ENCODE results near the gene ANKLE2.
"Not testable (repeated sequence)": the region's sequence is repeated elsewhere in the genome, so short reads cannot be mapped to it uniquely, and the experiment has no call there.

The ANKLE2 gene

DNA sequence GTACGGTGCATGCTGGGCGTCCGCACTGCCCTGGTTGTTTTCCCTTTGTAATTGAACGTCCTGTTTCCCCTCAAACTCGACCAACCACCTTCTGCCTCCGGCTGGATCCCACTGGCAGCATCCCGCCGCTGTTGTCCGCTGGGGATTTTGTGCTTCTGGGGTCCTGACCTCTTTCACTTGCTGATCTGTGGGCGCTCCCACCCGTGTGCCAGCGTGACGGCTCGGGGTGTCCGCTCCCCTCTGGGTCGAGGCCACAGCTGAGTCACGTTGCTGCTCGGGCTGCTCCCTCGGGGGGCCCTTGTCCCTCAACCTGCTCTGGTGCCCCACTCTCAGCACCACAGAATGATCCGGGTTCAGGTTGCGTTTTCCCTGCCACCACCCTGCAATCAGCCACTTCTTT lies 43.0 kb downstream of the ANKLE2 start:
- DNase-seq = no peak

DNA sequence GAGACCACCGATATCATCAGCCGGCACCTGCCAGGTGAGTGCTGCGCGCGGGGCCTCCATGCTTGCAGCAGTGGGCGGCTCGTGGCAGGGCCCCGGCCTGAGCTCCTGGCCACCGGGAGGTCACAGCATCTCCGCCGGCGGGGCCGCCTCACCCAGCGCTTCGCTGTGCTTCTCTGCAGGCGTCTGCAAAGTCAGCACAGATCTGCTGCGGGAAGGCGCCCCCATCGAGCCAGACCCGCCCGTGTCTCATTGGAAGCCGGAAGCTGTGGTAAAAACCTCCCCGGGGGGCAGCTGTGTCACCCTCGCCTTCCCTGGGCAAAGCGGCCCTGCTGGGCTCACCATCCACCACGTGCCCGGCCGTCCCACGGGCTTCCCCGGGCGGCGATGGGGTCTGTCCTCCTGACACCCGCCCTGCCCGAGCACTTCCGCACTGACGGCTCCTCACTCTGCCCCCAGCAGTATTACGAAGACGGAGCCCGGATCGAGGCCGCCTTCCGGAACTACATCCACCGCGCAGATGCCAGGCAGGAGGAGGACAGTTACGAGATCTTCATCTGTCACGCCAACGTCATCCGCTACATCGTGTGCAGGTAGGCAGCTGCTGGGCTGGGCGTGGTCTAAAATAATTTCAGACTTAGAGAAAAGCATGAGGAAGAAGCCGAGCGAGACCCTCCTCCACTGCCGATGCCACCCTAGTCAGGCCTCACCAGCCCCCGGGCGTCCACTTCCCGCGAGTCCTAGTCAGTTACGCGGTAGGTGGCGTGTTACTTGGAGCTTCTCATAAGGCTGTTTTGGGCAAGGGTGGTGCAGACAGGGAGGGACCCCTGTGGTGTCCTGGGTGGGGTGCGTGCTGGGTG lies 43.9 kb downstream of the ANKLE2 start:
- DNase-seq = no peak

DNA sequence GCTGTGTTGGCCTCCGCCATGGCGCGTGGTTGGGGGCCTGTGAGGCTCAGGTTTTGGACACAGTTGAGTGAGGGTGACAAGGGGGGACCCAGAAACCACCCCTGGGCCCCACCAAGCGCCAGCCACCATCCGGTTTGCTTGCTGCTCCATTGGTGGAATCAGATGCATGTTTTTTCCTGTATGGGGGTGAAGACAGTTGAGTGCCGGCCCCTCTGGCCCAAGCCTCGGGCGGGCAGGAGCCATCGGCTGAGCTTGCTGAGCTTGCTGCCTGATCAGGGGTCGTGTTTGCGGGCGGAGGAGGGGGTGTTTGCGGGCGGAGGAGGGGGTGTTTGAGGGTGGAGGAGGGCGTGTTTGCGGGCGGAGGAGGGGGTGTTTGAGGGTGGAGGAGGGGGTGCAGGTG lies 44.6 kb downstream of the ANKLE2 start:
- no peak for DNase-seq

DNA sequence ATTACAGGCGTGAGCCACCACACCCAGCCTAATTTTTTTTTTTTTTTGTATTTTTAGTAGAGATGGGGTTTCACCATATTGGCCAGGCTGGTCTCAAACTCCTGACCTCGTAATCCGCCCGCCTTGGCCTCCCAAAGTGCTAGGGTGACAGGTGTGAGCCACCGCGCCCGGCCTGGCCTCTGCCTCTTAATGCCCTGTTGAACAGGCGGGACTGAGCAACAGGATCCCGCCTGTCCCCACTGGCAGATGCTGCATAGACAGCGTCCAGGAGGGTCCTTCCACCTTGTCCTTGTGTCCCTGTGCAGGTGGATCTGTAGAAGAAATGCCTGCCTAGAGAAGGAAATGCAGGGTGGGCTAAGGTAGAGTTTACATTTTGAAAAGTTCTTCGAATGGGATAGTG lies 45.3 kb downstream of the ANKLE2 start:
- no peak for DNase-seq

DNA sequence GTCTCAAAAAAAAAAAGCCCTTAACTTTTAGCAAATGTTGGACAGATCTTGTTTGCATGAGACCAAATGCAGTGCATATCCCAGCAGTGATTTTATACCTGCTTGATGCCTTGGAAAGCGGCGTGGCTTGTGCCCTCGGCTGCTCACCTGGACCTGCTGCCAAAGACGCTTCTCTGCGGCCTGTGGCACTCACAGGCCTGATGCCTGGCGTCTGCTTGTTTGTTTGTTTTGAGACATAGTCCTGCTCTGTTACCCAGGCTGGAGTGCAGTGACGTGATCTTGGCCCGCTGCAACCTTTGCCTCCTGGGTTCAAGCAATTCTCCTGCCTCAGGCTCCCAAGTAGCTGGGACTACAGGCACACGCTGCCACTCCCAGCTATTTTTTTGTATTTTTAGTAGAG lies 45.8 kb downstream of the ANKLE2 start:
- no peak for DNase-seq

DNA sequence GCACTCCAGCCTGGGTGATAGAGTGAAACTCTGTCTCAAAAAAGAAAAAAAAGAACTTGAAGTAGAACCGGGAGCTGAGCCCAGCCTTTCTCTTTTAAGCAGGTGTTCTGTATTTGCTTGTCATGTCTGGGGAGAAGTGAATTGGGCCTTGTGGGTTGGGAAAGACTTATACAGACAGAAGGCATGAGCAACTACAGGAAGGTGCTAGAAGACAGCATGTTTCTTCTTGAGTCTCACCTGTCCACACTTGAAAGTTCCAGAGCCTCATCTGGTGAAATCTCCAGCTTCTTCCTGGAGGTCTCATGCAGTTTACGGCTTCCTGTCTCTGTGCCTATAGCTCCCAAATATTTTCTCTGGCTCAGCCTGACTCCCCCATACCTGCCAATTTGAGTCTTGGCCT lies 48.5 kb downstream of the ANKLE2 start:
- DNase-seq = no peak

DNA sequence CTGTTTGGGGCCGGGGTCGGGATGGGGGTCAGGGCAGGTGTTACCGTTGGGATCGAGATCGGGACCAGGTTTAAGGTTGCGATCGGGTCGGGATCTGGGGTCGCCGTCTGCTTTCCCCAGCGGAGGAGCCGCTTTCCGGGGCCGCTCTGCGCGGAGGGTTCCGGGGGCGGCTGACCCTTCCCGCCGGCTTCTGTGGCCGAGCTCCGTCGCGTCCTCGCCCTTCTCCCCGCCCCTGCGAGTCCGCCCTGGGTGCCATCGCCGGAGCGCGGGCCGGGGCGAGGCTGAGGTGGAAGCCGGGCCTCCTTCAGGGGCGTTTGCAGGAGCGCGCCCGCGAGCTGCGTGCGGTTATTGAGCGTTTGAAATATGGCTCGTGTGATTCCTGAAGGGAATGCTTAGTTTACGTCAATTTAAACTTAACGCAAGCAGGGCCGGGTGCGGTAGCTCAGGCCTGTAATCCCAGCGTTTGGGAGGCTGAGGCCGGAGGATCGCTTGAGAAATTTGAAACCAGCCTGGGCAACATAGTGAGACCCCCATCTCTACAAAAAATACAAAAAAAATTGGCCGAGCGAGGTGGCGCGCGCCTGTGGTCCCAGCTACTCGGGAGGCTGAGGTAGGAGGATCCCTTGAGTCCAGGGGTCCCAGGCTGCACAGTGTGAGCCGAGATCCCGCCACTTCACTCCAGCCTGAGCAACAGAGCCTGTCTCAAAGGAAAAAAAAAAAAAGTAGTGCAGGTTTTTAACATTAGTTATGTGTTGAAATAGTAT lies 50.4 kb downstream of the ANKLE2 start:
- peak; percentile 13 for DNase-seq

DNA sequence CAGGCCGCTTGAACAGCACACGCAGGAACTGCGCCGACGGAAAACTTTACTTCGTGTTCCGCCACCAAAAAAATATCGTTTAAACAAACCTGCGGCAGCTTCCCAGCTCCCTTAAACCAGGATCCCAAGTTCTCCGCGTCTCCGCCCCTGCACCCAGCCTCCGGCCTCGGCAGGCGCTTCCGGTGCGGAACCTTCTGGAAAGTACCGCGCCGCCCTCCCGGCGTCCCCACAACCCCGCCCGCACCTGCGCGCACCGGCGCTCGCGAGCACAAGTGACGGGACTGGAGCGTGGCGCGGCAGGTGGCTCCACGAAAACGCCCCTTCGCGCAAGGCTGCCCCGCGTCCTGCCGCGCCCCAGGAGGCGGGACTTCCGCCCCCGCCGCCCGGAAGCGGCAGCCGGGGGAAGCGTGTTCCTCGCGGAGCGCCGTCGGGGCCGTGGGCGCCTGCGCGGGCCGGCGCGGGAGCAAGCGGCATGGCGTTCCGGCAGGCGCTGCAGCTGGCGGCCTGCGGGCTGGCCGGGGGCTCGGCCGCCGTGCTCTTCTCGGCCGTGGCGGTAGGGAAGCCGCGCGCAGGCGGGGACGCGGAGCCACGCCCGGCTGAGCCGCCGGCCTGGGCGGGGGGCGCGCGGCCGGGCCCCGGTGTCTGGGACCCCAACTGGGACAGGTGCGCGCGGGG lies 51.1 kb downstream of the ANKLE2 start, which contains the start of gene PGAM5:
PGAM5 (plus strand) TSS at position 438 of the 675 bp plus-strand sequence; CDS start at position 473, 35 bp downstream.
- peak; percentile 91 for DNase-seq

DNA sequence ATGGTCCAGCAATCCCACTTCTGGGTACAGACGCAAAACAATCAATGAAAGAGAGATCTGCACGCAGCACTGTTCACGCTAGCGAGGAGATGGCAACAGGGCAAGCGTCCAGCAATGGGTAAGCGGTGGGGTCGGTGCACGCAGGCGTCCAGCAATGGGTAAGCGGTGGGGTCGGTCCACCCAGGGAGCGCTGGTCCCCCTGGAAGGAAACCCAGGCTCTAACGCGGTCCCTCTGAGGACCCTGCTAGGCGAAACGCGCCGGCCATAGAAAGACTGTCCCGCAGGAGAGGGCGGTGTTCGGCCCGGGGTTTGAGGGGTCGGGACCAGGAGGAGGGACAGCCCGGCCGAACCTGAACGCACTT lies 51.6 kb downstream of the ANKLE2 start:
- DNase-seq = no peak

DNA sequence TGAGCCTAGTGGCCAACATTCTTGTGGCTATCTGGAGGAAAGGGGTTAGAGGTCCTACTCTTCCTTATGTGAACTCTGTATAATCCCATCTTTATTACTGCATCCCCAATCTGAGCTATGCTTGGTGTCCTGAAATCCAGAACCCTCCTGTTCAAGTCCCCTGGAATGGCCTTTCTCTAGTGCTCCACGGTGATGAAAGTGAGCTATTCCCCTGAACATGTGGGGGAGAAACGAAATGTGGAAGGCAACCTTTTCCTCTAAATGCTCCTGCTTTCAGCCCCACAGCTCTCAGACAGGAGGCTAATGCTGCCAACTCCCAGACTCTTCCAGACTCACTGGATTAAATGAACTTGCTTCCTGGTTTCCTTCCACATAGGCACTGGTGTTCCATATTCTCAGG lies 53.5 kb downstream of the ANKLE2 start:
- DNase-seq = no peak

DNA sequence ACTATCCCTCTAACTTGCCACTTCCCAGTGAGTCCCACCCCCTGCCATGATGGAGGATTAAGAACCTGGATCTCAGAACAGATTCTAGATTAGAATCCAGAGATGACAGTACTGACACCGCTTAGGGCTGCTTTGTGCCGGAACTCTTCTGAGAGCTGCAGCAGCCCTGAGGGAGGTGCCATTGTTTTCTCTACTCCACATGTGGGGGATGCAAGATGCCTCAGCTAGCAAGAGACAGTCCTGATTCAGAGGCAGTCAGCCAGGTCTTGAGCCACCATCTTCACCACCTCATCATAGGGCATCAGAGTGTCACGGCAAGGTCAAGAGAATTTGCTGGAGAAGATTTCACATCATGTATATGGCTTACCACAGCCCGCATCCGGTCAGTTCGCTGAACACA lies 54.4 kb downstream of the ANKLE2 start:
- DNase-seq = no peak

DNA sequence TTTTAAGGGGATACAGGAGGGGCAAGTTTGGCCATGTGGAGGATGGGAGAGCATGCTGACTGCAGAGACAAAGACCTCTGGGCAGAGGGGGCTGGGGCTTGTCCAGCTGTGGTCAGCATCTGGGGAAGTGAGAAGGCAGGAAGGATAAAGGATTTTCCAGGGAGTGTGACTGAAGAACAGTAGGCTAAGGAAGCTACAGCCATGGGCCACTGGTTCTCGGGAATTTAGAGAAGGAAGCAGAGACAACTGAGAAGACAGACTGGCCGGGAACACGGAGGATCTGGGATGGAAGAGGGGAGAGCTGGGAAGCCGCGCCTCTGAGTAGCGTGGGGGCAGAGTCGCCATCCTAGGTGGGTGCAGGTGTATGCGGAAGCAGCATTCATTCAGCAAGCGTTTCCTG lies 58.0 kb downstream of the ANKLE2 start:
- no peak for DNase-seq

DNA sequence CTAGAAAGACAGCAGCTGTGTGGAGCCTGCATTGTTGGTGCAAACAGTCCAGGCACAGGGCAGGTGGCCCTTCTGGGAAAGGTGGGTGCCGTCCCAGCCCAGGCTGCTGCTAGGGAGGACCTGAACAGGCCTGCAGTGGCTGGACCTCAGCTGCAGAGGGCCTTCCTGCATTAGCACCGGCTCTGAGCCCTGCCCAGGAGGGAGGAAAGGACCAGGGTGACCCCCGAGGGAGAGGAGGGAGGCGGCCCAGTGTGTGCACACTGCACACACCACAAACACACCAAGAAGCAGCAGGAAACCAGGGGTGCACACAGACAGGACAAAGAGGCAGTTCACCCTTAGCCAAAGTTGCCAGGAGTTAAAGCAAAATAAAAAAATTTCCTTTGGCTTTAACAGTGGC lies 59.0 kb downstream of the ANKLE2 start:
- DNase-seq = no peak

DNA sequence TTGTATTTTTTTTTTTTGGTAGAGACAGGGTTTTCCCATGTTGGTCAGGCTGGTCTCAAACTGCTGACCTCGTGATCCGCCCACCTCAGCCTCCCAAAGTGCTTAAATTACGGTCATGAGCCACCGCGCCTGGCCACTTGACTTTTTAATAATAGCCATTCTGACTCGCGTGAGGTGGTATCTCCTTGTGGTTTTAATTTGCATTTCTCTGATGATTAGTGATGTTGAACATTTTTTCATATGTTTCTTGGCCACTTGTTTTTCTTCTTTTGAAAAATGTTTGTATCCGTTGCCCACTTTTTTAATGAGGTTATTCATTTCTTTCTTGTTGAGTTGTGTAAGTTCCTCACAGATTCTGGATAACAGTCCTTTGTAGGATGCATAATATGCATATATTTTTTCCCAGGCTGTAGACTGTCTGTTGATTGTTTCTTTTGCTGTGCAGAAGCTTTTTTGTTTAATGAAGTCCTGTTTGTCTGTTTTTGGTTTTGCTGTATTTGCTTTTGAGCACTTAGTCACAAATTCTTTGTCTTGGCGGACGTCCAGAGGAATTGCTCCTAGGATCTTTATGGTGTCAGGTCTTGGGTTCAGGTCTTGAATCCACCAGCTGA lies 61.3 kb downstream of the ANKLE2 start:
- DNase-seq = no peak

DNA sequence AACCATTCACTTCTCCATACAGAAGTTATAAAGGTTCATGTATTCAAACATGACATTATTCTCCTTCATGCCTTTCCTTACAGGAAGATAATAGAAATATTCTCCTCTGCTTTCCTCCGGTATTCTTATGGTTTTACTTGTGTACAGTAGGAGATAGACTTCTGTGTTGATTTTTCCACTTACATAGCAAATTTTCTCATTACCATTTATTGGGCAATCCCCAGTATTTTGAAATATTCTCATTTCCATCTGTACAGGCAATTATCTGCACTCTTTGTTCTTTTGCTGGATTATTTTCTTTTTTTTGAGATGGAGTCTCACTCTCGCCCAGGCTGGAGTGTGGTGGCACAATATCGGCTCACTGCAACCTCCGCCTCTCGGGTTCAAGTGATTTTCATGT lies 63.3 kb downstream of the ANKLE2 start:
- no peak for DNase-seq

DNA sequence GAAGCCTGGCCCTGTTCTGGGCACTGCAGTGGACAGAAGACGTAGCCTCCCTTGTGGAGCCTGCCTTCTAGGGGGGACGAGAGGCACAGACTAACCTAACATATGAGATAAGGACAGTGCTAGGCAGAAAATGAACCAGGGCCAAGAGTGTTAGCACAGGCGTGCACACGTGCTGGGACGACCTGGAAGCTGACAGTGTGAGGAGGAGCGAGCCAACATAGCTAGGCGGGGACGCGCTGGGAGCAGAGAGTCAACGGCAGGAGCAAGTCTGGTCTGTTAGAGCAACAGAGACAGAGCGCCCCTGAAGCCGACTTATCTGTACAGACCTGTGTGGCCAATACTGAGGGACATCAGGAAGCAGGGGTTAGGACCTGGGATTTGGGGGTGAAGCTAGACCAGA lies 66.2 kb downstream of the ANKLE2 start:
- no peak for DNase-seq

DNA sequence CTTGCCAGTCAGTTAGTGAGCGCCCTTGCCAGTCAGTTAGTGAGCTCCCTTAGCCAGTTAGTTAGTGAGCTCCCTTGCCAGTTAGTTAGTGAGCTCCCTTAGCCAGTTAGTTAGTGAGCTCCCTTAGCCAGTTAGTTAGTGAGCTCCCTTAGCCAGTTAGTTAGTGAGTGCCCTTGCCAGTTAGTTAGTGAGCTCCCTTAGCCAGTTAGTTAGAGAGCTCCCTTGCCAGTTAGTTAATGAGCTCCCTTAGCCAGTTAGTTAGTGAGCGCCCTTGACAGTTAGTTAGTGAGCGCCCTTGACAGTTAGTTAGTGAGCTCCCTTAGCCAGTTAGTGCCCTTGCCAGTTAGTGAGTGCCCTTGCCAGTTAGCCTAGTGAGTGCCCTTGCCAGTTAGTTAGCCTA lies 66.7 kb downstream of the ANKLE2 start:
- DNase-seq = not testable (repeated sequence)

DNA sequence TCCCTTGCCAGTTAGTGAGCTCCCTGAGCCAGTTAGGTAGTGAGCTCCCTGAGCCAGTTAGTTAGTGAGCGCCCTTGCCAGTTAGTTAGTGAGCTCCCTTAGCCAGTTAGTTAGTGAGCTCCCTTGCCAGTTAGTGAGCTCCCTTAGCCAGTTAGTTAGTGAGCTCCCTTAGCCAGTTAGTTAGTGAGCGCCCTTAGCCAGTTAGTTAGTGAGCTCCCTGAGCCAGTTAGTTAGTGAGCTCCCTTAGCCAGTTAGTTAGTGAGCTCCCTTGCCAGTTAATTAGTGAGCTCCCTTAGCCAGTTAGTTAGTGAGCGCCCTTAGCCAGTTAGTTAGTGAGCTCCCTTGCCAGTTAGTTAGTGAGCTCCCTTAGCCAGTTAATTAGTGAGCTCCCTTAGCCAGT lies 69.6 kb downstream of the ANKLE2 start:
- DNase-seq = not testable (repeated sequence)

DNA sequence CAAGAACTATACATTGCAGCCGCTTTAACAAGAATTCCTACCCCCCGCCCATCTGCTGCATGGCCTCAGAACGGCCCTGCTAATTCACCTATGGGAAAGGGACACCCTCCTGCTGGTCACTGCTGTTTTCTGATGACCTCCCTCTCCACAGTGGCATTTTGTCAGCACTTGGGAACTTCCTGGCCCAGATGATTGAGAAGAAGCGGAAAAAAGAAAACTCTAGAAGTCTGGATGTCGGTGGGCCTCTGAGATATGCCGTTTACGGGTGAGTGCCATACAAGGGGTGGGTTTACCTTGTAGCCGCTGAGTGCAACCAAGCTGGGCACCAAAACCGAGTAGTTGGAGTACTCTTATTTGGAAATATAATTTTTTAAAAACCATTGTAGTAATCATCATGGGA lies 71.5 kb downstream of the ANKLE2 start:
- no peak for DNase-seq

DNA sequence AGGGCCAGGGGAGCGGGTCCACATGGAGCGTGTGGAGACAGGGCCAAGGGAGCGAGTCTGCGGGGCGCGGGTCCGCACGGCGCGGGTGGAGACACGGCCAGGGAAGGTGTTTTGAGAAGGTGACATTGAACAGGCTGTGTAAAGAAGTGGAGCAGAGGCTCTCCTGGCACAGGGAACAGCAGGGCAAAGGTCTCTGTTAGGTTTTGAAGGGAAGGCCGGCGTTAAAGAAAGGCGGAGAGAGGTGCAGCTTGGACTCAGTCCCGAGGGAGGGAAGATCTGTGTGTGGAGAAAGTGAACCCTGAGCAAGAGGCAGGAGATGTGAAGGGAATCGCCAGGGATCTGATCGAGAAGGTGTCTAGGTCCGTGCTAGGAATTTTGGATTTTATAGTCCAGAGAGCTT lies 72.4 kb downstream of the ANKLE2 start:
- no peak for DNase-seq

DNA sequence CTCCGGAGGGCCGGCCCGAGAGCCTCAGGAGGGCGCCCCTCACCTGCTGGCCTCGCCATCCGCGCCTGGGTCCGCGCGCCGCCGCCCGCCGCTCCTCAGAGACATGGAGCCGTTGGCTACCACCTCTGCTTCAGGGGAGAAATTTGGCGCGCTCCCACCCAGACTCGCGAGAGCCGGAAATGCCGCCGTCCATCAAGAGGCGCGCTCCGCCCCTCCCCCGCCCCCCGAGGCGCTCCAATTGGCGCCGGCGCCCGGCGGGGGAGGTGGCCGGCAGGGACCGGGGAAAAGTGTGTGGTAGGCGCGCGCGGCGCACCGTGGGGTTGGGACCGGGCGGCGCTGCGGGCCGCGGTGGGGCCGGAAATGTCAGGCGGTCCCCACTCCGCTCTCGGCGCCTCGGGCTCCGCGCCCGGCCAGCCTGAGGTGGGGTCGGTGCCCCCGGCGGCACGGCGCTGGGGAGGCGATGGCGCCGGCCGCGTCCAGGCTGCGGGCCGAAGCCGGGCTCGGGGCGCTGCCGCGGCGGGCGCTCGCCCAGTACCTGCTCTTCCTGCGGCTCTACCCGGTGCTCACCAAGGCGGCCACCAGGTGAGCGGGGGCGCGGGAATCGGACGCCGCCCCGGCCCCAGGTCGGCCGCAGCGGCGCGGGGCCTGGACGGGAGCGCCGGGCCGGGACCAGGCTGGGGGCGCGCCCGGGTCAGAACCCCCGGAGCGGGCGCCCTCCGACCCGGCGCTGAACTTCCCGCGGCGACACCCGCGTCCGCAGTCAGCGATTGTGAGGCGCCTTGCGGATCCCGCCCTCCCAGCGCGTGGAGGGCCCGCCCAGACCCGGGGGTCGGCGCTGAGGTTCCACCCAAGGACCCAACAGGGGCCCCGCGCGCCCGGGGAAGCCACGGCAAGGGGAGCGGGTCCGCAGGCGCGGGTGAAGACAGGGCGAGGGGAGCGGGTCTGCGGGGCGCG lies 74.1 kb downstream of the ANKLE2 start, which contains the start of the genes POLE and PXMP2:
POLE (minus strand) TSS at position 132 of the 954 bp plus-strand sequence; CDS start at position 105, 27 bp downstream.
PXMP2 (plus strand) TSS at position 377 of the 954 bp plus-strand sequence; CDS start at position 461, 84 bp downstream.
- DNase-seq = peak; percentile 95

DNA sequence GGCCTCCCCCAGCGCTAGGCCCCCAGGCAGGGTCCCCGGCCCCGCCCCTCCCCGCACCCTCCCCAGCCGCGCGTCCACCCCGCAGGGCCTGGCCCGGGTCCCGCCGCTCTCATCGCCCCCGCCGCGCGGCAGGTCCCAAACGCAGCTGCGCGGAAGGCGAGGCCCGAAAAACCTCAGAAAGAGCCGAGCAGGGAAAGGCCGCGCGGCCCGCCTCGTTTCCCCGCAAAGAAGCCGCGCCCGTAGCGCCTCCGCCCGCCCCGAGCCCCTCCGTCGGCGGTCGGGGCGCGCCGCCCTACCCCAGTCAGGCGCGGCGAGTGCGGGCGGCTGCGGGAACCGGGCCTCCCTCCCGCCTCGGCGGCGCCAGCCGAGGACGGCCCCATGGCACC lies 74.8 kb downstream of the ANKLE2 start:
- DNase-seq = no peak

Measured in activated CD4-positive, alpha-beta T cell treated with anti-CD3 and anti-CD28 coated beads, Interleukin-2, amount 50 U/mL, for 1 hour (primary cell).